Measurements from ENCODE around the gene SLC22A14. TPM values are rescaled to one million over a fixed set of nuclear protein-coding genes. Genes with fewer than 3 reads are reported as not detected.

SLC22A14 gene
- total and polyA plus RNA-seq, 2 donors (not counting 1 experiment from before 2014, with no cell fraction given), result not detected

DNA sequence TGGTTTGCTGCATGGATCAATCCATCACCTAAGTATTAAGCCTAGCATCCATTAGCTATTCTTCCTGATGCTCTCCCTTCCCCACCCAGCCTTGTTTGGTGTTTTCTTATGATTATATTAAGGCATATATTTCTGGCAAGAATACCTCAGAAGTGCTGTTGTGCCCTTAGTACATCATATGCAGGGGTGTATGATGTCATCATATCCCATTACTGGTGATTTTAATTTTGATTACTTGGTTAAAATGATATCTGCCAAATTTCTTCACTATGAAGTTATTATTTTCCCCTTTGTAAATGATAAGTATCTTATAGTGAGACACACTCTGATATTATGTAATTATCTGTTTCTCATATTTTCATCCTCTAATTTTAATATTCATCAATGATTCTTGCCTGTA is 15.4 kb downstream of the SLC22A14 start:
- H3K4me1 Mint-ChIP-seq, result no peaks in the 10 kb centered on the region
- H3K4me3 Mint-ChIP-seq, result no peak overlapping the region
- no peak overlapping the region for H2AFZ ChIP-seq (ENCODE audit: insufficient read depth, low read depth, low read length, poor library complexity, severe bottlenecking)
- no peak overlapping the region for H3K9ac ChIP-seq (ENCODE audit: low read length)
- H3K9me3 ChIP-seq (ENCODE audit: control extremely low read depth in 1 of 3, control insufficient read depth in 2 of 3, insufficient read depth in 1 of 3, low read length in 2 of 3), result no peaks in the 10 kb centered on the region
- H3K27me3 ChIP-seq (replicated peaks in 1 of 4; ENCODE audit: control extremely low read depth in 1 of 4, control insufficient read depth in 3 of 4, insufficient read depth in 4 of 4, low read length in 3 of 4), result no peaks in the 10 kb centered on the region
- H3K27ac ChIP-seq (ENCODE audit: low read length in 2 of 2), result no peak overlapping the region
- ATAC-seq (ENCODE audit: low read depth), result no peak
- no peaks in the 10 kb centered on the region for H4K20me1 ChIP-seq (ENCODE audit: control insufficient read depth, insufficient read depth, low read length, poor library complexity, severe bottlenecking)
- ChIA-PET POLR2A (no interaction called here), CTCF (interaction anchor here (0.6 to 4.1 kb wide), 12 partner anchors 46 to 1594 kb away, joined by 3 to 55 read pairs (median 4); partner anchors contain the start of genes ACAA1 and OXSR1)
- no peaks in the 10 kb centered on the region for H3K79me2 ChIP-seq (ENCODE audit: control insufficient read depth, insufficient read depth, low read length)
- no peaks in the 10 kb centered on the region for H3K36me3 ChIP-seq (replicated peaks in 1 of 2; ENCODE audit: control extremely low read depth in 1 of 2, control insufficient read depth in 1 of 2, extremely low read depth in 1 of 2, insufficient read depth in 2 of 2, low read length in 1 of 2)
- TF ChIP-seq, protein P1, sequence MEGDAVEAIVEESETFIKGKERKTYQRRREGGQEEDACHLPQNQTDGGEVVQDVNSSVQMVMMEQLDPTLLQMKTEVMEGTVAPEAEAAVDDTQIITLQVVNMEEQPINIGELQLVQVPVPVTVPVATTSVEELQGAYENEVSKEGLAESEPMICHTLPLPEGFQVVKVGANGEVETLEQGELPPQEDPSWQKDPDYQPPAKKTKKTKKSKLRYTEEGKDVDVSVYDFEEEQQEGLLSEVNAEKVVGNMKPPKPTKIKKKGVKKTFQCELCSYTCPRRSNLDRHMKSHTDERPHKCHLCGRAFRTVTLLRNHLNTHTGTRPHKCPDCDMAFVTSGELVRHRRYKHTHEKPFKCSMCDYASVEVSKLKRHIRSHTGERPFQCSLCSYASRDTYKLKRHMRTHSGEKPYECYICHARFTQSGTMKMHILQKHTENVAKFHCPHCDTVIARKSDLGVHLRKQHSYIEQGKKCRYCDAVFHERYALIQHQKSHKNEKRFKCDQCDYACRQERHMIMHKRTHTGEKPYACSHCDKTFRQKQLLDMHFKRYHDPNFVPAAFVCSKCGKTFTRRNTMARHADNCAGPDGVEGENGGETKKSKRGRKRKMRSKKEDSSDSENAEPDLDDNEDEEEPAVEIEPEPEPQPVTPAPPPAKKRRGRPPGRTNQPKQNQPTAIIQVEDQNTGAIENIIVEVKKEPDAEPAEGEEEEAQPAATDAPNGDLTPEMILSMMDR (IDR thresholded peaks at IDR 0.05), result no peak
- peaks cover 16% of the 10 kb centered on the region for H3K27me3 Mint-ChIP-seq
- no peak overlapping the region for H3K4me3 ChIP-seq (ENCODE audit: control extremely low read depth in 1 of 5, extremely low read depth in 1 of 5, insufficient read depth in 1 of 5, low read depth in 2 of 5, low read length in 4 of 5)
- H3K9me3 Mint-ChIP-seq (ENCODE audit: insufficient read depth), result no peaks in the 10 kb centered on the region
- no peak overlapping the region for H3K4me2 ChIP-seq (replicated peaks; ENCODE audit: low read depth, low read length, poor library complexity, severe bottlenecking)
- intact Hi-C loops (cut with micrococcal nuclease), result no loop called here
- DNase-seq, result no peak
- H3K4me1 ChIP-seq (ENCODE audit: control insufficient read depth in 2 of 2, insufficient read depth in 2 of 2, low read length in 2 of 2), result no peaks in the 10 kb centered on the region
- H3K27ac Mint-ChIP-seq, result no peak overlapping the region

DNA sequence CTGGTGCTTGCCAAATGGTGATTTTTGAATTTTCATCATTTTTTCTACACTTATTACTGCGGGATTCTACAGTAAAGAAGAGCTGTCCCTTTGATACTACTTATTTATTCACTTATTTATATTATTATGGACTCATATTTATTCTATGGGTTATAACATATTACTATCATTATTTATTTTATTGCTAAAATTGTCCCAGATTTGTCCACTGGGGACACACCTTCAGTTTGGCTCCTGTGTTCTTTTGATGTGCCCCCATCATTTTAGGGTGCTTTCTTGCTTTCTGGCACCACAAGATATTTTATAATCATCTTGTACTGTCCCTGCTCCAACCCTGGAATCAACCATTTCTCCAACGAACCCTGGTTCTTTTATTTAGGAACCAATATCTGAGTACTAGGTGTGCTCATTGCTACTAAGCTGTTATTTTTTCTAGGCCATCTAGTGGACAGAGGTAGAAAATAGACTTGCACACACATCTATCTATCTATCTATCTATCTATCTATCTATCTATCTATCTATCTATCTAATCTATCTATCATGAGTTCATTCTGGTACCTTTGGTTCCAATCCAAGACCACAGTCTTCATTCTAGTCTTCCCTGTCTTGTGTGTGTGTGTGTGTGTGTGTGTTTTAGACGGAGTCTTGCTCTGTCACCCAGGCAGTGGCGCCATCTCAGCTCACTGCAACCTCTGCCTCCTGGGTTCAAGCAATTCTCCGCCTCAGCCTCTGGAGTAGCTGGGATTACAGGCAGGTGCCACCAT is 16.0 kb downstream of the SLC22A14 start:
- DNase-seq (peak; percentile 29), ATAC-seq (ENCODE audit: low read depth) (no peak)
- H3K4me3 ChIP-seq (ENCODE audit: control extremely low read depth in 1 of 5, extremely low read depth in 1 of 5, insufficient read depth in 1 of 5, low read depth in 2 of 5, low read length in 4 of 5), result no peak overlapping the region
- H3K27ac ChIP-seq (ENCODE audit: low read length in 2 of 2), result no peak overlapping the region
- H3K9me3 ChIP-seq (ENCODE audit: control extremely low read depth in 1 of 3, control insufficient read depth in 2 of 3, insufficient read depth in 1 of 3, low read length in 2 of 3), result no peaks in the 10 kb centered on the region
- Mint-ChIP-seq H3K9me3 (ENCODE audit: insufficient read depth) (no peaks in the 10 kb centered on the region), H3K27ac (no peak overlapping the region), H3K4me1 (no peaks in the 10 kb centered on the region), H3K4me3 (no peak overlapping the region), H3K27me3 (peaks cover 16% of the 10 kb centered on the region)
- H4K20me1 ChIP-seq (ENCODE audit: control insufficient read depth, insufficient read depth, low read length, poor library complexity, severe bottlenecking), result no peaks in the 10 kb centered on the region
- 100% methylated on average over 2 of the region's 5 CpGs for WGBS (ENCODE audit: insufficient coverage)
- H3K79me2 ChIP-seq (ENCODE audit: control insufficient read depth, insufficient read depth, low read length), result no peaks in the 10 kb centered on the region
- no peak overlapping the region for H3K4me2 ChIP-seq (replicated peaks; ENCODE audit: low read depth, low read length, poor library complexity, severe bottlenecking)
- no peaks in the 10 kb centered on the region for H3K4me1 ChIP-seq (ENCODE audit: control insufficient read depth in 2 of 2, insufficient read depth in 2 of 2, low read length in 2 of 2)
- TF ChIP-seq EZH2 (IDR thresholded peaks at IDR 0.05; ENCODE audit: borderline replicate concordance, insufficient read depth, low read depth, low read length, poor library complexity, severe bottlenecking), result no peak
- TF ChIP-seq, protein P1 (IDR thresholded peaks at IDR 0.05), result peak; percentile 66
- no peak overlapping the region for H3K9ac ChIP-seq (ENCODE audit: low read length)
- H3K36me3 ChIP-seq (replicated peaks in 1 of 2; ENCODE audit: control extremely low read depth in 1 of 2, control insufficient read depth in 1 of 2, extremely low read depth in 1 of 2, insufficient read depth in 2 of 2, low read length in 1 of 2), result no peaks in the 10 kb centered on the region
- CTCF ChIA-PET, result interaction anchor here (0.6 to 4.1 kb wide), 14 partner anchors 37 to 1594 kb away, joined by 3 to 55 read pairs (median 4); partner anchors contain the start of genes ACAA1, OXSR1 and XYLB
- no peak overlapping the region for H2AFZ ChIP-seq (ENCODE audit: insufficient read depth, low read depth, low read length, poor library complexity, severe bottlenecking)
- H3K27me3 ChIP-seq (replicated peaks in 1 of 4; ENCODE audit: control extremely low read depth in 1 of 4, control insufficient read depth in 3 of 4, insufficient read depth in 4 of 4, low read length in 3 of 4), result no peaks in the 10 kb centered on the region
- POLR2A ChIA-PET, result no interaction called here
- intact Hi-C loops (cut with micrococcal nuclease), result no loop called here
